Heart right ventricle (tissue), 16 donors: ENCODE measurements around the gene TTYH3. TPM values are rescaled to one million over a fixed set of nuclear protein-coding genes. Genes with fewer than 3 reads are reported as not detected.

ENCODE experiments used
- ATAC-seq, 8 donors: fragments of 200-7000 bp; cut with Tn5 transposase; one replicate each; pipeline ENCODE4 v1.9.1; 2020; ENCODE audit warnings: mild to moderate bottlenecking in 8 of 8, moderate library complexity in 8 of 8, moderate number of reproducible peaks in 1 of 8
- DNase-seq, 2 donors: peaks; one replicate each; pipeline ENCODE4 v3.0.0-alpha.2; 2020
- H3K27ac ChIP-seq, 10 donors: fragments of 200-600 bp; sonication (generic) in 2 of 10; one replicate each; pipeline versions ENCODE4 v1.5.0 to v1.8.0; 2020 to 2022; ENCODE audit warnings: mild to moderate bottlenecking in 3 of 10
- H3K27me3 ChIP-seq, 7 donors: fragments of 200-600 bp; one replicate each; pipeline ENCODE4 v1.8.0; 2021 to 2022; ENCODE audit warnings: mild to moderate bottlenecking in 2 of 7
- H3K36me3 ChIP-seq, 9 donors: fragments of 200-600 bp; sonication (generic) in 1 of 9; one replicate each; pipeline versions ENCODE4 v1.5.0 to v1.8.0; 2020 to 2022; ENCODE audit warnings: mild to moderate bottlenecking in 2 of 9
- H3K4me1 ChIP-seq, 9 donors: fragments of 200-600 bp; sonication (generic) in 1 of 9; one replicate each; pipeline versions ENCODE4 v1.5.0 to v1.8.0; 2020 to 2022; ENCODE audit warnings: mild to moderate bottlenecking in 4 of 9
- H3K4me3 ChIP-seq, 10 donors: fragments of 200-600 bp; sonication (generic) in 2 of 10; one replicate each; pipeline versions ENCODE4 v1.5.0 to v1.8.0; 2020 to 2022; ENCODE audit warnings: mild to moderate bottlenecking in 7 of 10, moderate library complexity in 2 of 10
- H3K9me3 ChIP-seq, 11 donors: fragments of 200-600 bp in 10 of 11; sonication (generic) in 2 of 11; one replicate each; pipeline versions ENCODE4 v1.5.0 to v1.8.0; 2013 to 2022; ENCODE audit warnings: mild to moderate bottlenecking in 2 of 11, control low read depth in 1 of 11, moderate library complexity in 1 of 11
- WGBS, 2 donors: extraction: QIAGEN DNeasy Blood & Tissue Kit; methylation state at CpG; one replicate each; pipeline ENCODE4 v1.1.7; 2013; ENCODE audit warnings: inconsistent platforms in 1 of 2; 5-methylcytosine and 5-hydroxymethylcytosine counted together
- intact Hi-C, 10 donors: fragments of 100-400 bp; cut with DNase I; formaldehyde crosslinking; loops; one replicate each; pipeline versions ENCODE4 v1.11.1 to v1.14.2; 2022
- polyA plus RNA-seq, 2 donors: library from polyadenylated mRNA; stranded (reverse); fragments of 200-250 nt; gene quantifications; one replicate each; pipeline ENCODE4 v1.2.3, GENCODE V29; 2013
- total RNA-seq, 10 donors: library from RNA; stranded (reverse); fragmentation: NEBNext Ultra II Directional in 3 of 10; extraction: Animal tissue kit (Norgen Biotek cat#: 25700) in 3 of 10; gene quantifications; one replicate each; pipeline versions ENCODE4 v1.2.1 to v1.2.4, GENCODE V29; 2021 to 2023
- TF ChIP-seq, protein P1 (sequence below), 9 donors: fragments of 200-600 bp; sonication (generic) in 2 of 9; IDR thresholded peaks; one replicate each; pipeline versions ENCODE4 v1.5.0 to v1.8.0; 2021 to 2022; ENCODE audit warnings: antibody characterized with exemption in 9 of 9, mild to moderate bottlenecking in 5 of 9, moderate library complexity in 1 of 9
- donor health status: Arrhythmogenic right ventricular cardiomyopathy.
- donor health status: ischemic (EF 13 %, LVEDD 7.1; RV severe dilation, severe dysfunction).
- donor health status: healthy with polysubstance abuse.
- donor health status: DM: no; HTN: yes; CAD: no.
- donor health status: DM: no; HTN: no; CAD: no.
- donor health status: ischemic (EF 25% LVEDD 6.9; RV normal size, moderate dysfunction).
- donor health status: ischemic (EF 25% LVEDD 5.7; RV mildly dilated, moderate dysfunction).
- donor health status: healthy.
- donor health status: DM: yes; HTN: yes; CAD: no.
- donor health status: Ischemic cardiomyopathy.
- donor health status: ischemic (EF 35%, LVEDD 5.7; RV mildly dilated, moderate dysfunction).
- donor health status: nonischemic (EF 11% LVEDD 7.7; RV severe dilation, severe dysfunction).
- donor health status: DM: yes; HTN: yes; CAD: no.
- donor health status: PGD.
- donor health status: ischemic (EF 29% LVEDD 5.4; RV normal size, mild dysfunction).
- donor health status: nonischemic (EF 23%, LVEDD 6.1; RV moderate dilation, normal function).

Gene TTYH3
- total and polyA plus RNA-seq, 12 donors = 7.0 to 37.5 (median 9.0) TPM

DNA sequence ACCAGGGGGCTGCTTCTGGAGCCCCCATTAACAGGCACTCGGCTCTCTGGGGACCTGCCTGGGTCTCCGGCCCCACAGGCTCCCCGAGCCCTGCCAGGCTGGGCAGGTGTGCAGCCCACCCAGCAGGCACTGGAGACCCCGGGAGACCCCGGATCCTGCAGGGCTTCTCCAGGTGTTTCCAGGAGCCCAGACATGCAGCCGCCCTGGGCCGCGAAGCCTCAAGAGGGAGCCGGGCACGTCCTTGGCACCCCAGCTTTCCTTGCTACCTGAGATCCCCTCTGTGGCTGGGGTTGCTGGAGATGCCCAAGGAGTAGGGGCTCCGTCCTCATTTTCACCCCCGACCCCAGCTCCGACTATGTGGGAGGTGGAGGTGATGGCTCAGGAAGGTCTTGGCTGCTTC, 48.5 kb downstream of the TTYH3 start:
- 85 to 89% methylated on average over 12 to 13 of the region's 13 CpGs for WGBS, 2 donors
- intact Hi-C loops = loop anchor here (1.0 to 10.0 kb wide), 11 partner anchors 108 to 235 kb away; partner anchors contain the start of gene GRIFIN (in 2 of the 10)
- peaks cover 0 to 30% (median 16%) of the 10 kb centered on the region in 7 donors for H3K27me3 ChIP-seq
- H3K9me3 ChIP-seq = peaks cover 0 to 8% (median 0%) of the 10 kb centered on the region in 11 donors
- no peaks in the 10 kb centered on the region for H3K36me3 ChIP-seq
- no peak for ATAC-seq
- TF ChIP-seq, protein P1, sequence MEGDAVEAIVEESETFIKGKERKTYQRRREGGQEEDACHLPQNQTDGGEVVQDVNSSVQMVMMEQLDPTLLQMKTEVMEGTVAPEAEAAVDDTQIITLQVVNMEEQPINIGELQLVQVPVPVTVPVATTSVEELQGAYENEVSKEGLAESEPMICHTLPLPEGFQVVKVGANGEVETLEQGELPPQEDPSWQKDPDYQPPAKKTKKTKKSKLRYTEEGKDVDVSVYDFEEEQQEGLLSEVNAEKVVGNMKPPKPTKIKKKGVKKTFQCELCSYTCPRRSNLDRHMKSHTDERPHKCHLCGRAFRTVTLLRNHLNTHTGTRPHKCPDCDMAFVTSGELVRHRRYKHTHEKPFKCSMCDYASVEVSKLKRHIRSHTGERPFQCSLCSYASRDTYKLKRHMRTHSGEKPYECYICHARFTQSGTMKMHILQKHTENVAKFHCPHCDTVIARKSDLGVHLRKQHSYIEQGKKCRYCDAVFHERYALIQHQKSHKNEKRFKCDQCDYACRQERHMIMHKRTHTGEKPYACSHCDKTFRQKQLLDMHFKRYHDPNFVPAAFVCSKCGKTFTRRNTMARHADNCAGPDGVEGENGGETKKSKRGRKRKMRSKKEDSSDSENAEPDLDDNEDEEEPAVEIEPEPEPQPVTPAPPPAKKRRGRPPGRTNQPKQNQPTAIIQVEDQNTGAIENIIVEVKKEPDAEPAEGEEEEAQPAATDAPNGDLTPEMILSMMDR (IDR thresholded peaks at IDR 0.05) = no peak
- DNase-seq = no peak
- no peak overlapping the region for H3K4me3 ChIP-seq
- H3K27ac ChIP-seq = no peak overlapping the region
- peaks cover 0 to 5% (median 3%) of the 10 kb centered on the region in 9 donors for H3K4me1 ChIP-seq

DNA sequence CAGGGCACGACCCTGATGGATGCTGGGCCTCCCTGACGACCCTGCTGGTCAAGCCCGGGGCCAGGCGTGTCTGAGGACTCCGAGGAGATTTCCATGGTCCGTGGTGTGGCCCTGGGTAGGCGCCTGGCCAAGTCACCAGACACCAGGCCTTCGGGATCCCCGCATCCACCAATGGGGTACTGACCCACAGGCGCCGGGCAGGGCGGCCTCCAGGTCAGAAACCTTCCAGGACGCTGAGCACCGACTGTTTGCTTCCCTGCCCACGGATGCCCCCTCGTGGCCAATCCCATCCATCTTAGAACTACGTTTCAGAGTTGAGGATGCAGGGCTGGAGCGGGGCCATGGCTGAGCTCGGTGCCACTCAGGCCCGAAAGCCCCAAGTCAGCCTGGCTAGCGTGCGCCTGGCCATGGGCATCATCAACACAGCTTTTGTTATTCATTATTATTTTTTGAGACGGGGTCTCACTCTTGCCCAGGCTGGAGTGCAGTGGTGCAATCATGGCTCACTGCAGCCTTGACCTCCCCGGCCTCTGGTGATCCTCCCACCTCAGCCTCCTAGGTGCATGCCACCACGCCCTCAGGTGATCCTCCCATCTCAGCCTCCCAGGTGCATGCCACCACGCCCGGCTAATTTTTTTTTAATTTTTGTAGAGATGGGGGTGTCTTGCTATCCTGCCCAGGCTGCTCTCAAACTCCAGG, 49.2 kb downstream of the TTYH3 start:
- ATAC-seq = peak; percentile 65 to 92 (median 88)
- intact Hi-C loops = loop anchor here (1.0 to 10.0 kb wide), 12 partner anchors 109 to 236 kb away; partner anchors contain the start of gene GRIFIN (in 2 of the 10)
- Histone ChIP-seq H3K27ac (no peak overlapping the region), H3K36me3 (no peaks in the 10 kb centered on the region), H3K27me3 (peaks cover 0 to 37% (median 21%) of the 10 kb centered on the region in 7 donors), H3K4me1 (peaks cover 0 to 5% (median 3%) of the 10 kb centered on the region in 9 donors), H3K9me3 (peaks cover 0 to 4% (median 0%) of the 10 kb centered on the region in 11 donors), H3K4me3 (no peak overlapping the region)
- TF ChIP-seq, protein P1 (IDR thresholded peaks at IDR 0.05) = peak; percentile 70 to 85 (median 80)
- 36 to 39% methylated on average over 27 of the region's 27 CpGs for WGBS, 2 donors
- peak; percentile 85 to 88 for DNase-seq

DNA sequence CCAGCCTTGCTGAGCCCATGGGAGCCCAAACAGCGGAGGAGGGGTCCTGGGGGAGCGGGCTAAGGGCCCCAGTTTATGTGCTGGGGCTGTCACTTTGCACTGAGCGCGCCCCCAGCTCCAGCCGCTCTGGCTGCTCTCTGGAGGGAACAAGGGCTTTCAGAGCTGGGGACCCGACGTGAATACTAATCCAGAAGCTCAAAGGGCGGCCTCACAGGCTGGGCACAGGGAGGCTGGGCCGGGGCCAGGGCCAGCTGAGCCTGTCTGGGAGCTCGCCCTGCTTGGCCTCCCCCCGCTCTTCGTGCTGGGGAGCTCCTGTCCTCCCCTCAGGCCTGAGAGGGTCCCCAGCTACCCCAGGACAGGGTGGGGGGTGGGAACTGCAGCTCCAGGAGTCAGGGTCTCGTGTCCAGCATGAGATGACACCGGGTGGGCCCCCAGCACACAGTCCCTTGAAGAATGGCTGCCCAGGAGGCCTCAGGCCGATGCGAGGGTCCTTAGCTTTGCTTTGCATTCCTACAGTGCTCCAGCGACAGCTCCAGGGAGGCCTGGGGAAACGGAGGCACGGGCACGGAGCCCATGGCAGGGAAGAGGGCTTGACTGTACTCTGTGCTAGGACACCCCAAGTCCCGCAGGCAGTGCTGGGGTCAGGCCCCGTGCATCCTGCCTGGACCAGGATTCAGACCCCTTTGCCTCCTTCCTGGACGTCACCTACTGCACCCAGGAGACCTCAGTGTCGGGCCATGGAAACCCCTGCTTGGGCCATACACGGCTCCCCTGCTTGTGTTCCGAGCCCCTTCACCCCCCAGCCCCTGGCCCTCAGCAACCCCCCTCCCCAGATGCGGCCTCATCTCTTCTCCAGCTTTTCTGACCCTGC, 50.4 kb downstream of the TTYH3 start:
- H3K36me3 ChIP-seq = no peaks in the 10 kb centered on the region
- H3K9me3 ChIP-seq = peaks cover 0 to 4% (median 0%) of the 10 kb centered on the region in 11 donors
- H3K27me3 ChIP-seq = peaks cover 0 to 49% (median 33%) of the 10 kb centered on the region in 7 donors
- WGBS, 2 donors = 91% methylated on average over 25 to 27 of the region's 27 CpGs
- intact Hi-C loops = loop anchor here (1.0 to 10.0 kb wide), 12 partner anchors 110 to 237 kb away; partner anchors contain the start of gene GRIFIN (in 2 of the 10)
- ATAC-seq (no peak), DNase-seq (no peak)
- H3K4me1 ChIP-seq = peaks cover 0 to 6% (median 4%) of the 10 kb centered on the region in 9 donors
- no peak overlapping the region for H3K4me3 ChIP-seq
- H3K27ac ChIP-seq = no peak overlapping the region
- TF ChIP-seq, protein P1 (IDR thresholded peaks at IDR 0.05) = no peak

DNA sequence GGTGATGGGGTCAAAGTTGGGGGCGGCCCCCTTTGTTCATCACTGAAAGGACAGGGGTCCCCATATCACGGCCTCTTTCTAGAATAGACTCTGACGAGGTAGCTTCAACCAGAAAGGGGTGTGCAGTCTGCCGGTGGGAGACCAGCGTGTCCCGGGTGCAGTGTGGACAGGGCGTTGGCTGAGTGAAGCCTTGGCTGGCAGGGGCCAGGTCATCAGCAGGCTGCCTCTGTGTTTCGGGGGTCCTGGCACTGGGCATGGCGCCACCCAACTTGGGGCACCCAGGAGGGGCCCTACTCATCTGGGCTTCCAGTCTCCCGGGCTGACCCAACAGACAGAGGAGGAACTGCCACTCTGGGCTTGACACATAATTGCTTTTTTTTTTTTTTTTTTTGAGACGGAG, 52.7 kb downstream of the TTYH3 start:
- Histone ChIP-seq H3K27ac (no peak overlapping the region), H3K9me3 (peaks cover 0 to 4% (median 0%) of the 10 kb centered on the region in 11 donors), H3K27me3 (peaks cover 0 to 72% (median 57%) of the 10 kb centered on the region in 7 donors), H3K36me3 (no peaks in the 10 kb centered on the region), H3K4me3 (no peak overlapping the region), H3K4me1 (peaks cover 3 to 25% (median 22%) of the 10 kb centered on the region in 9 donors)
- ATAC-seq (no peak), DNase-seq (no peak)
- WGBS, 2 donors = 93 to 96% methylated on average over 10 of the region's 11 CpGs
- intact Hi-C loops = loop anchor here (5.0 to 10.0 kb wide), 7 partner anchors 112 to 240 kb away; partner anchors contain the start of gene GRIFIN (in 2 of the 10)
- TF ChIP-seq, protein P1 (IDR thresholded peaks at IDR 0.05) = no peak
